CD4-positive, alpha-beta T cell treated with Interleukin-17A for 1 hour (primary cell): ENCODE measurements around the gene PRKAA2.
"Not testable (repeated sequence)": the region's sequence is repeated elsewhere in the genome, so short reads cannot be mapped to it uniquely, and the experiment has no call there.

Experiments
- DNase-seq: peaks from one replicate; pipeline ENCODE4 v3.0.0-alpha.2; 2020

PRKAA2 gene

GRCh38 chr1:56644919-56645676 is at the start of gene PRKAA2:
TSS of gene PRKAA2 (plus strand) at chr1:56645314. CDS start at chr1:56645388, 74 bp downstream.
- no peak for DNase-seq

GRCh38 chr1:56595397-56596191 is 49.5 kb upstream of the PRKAA2 start:
- DNase-seq = not testable (repeated sequence)

DNA sequence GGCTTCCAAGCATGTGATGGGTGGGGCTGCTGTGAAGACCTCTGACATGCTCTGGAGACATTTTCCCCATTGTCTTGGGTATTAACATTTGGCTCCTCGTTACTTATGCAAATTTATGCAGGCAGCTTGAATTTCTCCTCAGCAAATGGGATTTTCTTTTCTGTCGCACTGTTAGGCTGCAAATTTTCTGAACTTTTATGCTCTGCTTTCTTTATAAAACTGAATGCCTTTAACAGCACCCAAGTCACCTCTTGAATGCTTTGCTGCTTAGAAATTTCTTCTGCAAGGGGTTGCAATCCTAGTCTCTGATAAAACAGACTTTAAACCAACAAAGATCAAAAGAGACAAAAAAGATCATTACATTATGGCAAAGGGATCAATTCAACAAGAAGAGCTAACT is 35.0 kb upstream of the PRKAA2 start:
- DNase-seq = not testable (repeated sequence)

GRCh38 chr1:56610770-56611169 is 34.3 kb upstream of the PRKAA2 start:
- not testable (repeated sequence) for DNase-seq

DNA sequence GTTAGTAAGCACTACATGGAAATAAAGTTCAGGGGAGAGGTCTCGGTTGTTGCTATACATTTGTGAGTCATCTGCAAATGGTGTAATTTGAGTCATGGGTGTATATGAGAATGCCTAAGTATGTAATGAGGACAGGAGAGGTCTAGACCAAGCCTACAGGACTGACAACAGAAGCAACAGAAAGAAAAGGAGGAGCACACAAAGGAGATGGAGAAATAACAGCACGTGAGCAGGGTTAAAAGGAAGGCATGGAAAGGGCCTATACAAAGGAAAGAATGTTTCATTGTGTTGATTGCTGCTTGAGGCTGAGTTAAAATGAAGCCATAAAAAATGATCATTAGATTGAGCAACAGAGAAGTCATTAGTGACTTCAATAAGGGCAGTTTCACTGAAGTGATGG is 28.0 kb upstream of the PRKAA2 start:
- DNase-seq = no peak

DNA sequence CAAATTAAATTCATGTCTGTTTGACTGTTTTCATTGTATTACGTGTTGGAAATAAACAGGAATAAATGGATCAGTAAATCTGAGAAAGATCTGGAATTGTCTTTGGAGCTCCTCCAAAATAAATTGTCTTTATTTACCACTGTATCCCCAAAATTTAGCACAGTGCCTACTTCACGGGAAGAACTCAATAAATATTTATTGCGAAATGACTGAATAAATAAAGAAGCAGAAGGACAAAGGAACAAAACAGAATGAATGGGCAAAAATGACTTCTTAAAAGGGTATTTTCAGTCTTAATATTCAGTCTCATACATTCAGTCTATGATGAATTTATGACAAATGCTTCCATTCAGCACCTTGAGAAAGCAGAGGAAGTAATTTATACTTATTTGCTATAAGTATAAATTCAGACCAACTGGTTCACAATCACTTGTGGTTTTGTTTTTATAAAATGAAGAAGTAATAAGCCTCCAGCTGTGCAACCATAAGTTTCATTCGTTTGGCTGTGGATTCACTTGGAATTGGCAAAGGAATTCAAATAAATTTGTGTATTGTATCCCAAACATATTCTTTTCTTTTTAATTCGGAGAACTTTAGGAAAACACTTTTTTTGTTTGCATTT is 19.2 kb upstream of the PRKAA2 start:
- no peak for DNase-seq

- DNase-seq = no peak
These were observed 18.6 kb upstream of the PRKAA2 start for GRCh38 chr1:56626546-56626945.

- no peak for DNase-seq
These were observed 18.0 kb upstream of the PRKAA2 start for GRCh38 chr1:56627019-56627635.

DNA sequence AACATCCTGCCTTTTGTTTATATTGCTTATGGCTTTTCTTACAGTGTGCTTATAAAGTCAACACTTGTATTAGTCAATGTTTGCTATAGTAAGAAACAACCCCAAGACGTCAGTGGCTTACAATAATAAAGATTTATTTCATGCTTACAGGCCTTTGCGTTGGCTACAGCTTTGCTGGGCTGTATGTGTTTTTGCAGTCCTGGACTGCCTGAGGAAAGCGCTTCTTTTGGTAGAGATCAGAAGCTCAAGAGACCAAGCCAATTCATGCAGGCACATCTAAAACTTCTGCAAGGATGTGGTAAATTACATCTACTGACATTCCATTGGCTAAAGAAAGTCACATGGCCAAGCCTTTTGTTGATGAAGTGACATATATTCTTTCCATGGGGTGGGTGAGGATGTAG is 17.5 kb upstream of the PRKAA2 start:
- no peak for DNase-seq

- no peak for DNase-seq
These were observed 14.3 kb upstream of the PRKAA2 start for GRCh38 chr1:56630786-56631185.

DNA sequence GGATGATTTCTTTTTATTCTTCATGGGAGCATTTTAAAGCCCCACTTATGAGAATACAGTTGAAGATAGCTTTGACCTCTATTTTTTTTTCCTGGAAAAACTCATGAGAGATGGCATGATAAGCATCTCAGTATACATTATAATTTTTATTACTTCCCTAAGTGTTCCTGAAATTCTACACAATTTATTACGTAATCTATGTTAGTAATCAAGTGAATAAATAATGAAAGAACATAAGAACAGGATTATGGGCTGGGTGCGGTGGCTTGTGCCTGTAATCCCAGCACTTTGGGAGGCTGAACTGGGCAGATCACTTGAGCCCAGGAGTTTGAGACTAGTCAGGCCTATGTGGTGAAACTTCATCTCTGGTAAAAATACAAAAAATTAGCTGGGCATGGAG is 13.2 kb upstream of the PRKAA2 start:
- DNase-seq = no peak

DNA sequence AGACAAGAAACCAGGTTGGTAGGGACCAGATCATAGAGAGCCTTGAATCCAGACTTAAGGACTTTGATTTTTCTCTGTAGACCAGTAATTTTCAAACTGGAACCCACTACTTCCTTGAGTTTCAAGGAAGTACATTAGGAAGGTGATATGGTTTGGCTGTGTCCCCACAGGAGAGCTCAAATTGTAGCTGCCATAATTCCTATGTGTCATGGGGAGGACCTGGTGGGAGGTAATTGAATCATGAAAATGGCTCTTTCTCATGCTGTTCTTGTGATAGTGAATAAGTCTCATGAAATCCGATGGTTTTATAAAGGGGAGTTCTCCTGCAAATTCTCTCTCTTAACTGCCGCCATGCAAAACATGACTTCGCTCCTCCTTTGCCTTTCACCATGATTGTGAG is 10.1 kb upstream of the PRKAA2 start:
- DNase-seq = no peak

GRCh38 chr1:56638248-56638647 is 6.9 kb upstream of the PRKAA2 start:
- DNase-seq = no peak

DNA sequence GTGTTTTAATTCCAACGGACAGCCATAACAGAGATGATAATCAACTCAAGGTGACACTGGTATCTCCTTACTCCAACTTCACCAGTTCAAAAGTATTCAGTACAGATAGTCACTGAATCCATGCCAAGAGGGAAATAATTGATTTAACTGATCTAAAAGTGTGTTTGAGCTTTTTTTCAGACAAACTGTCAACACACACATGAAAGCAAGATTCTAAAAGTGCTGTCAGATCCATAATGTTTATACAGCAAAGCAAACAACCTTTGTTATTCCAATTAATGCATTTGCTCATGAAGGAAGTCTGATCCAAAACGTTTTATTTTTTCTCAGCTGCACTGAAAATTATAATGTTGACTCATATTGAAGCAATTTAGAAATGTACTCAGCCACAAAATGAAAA is 5.9 kb upstream of the PRKAA2 start:
- no peak for DNase-seq

DNA sequence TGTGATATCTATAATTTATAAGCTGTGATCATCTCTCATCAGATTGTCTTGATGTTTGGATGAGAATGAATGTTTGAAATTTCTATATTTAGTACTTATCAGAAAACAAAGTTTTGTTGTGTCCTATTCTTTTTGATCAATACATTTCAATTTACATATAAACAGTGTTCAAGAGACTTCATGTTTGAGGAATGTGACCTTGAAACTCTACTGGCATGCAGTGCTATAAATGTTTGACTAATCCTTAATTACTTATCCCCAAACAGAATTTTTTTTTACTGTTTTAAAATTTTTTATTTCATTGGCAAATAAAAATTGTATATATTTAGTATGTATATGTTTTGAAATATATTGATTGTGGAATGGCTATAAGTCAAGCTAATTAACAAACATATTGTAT is 1.5 kb upstream of the PRKAA2 start:
- no peak for DNase-seq

DNA sequence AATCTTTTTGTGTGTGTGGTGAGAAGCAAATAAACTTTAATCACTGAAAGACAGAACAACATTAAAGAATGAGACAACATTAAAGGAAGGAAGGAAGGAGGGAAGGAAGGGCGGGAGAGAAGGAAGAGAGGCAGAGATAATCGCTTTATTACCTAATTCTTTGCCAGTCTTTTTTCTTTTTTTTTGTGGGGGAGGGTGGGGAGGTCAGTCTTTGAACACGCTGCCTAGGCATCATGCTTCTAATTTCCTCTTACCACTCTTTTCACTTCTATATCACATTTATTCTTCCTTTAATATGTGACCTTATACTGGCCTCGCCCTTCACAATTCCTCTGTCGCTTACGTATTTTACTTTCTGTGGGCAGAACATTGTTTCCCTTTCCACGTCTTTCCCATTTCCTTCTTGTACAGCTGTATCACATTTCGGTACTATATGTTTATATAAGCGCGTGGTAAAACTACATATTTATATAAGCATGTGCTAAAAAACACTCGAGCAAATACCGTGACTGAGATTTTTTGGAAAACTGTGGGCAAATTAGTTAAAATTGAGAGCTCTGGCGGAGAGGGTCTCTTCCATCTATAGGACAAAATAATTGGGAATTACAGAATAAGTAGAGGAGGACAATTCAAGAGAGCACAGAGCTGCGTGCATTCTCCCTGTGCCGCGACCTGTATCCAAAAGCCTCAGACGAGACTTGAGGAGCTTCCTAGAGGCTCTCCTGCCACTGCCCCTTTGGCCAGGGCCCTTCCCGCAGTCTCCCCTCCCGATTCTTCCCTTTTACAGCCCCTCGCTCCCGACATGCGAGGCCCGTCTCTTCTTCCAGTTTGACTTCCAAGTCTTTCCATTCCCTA is 823 bp upstream of the PRKAA2 start:
- DNase-seq = no peak

- DNase-seq = no peak
These were observed 677 bp downstream of the PRKAA2 start for GRCh38 chr1:56645677-56646305.

DNA sequence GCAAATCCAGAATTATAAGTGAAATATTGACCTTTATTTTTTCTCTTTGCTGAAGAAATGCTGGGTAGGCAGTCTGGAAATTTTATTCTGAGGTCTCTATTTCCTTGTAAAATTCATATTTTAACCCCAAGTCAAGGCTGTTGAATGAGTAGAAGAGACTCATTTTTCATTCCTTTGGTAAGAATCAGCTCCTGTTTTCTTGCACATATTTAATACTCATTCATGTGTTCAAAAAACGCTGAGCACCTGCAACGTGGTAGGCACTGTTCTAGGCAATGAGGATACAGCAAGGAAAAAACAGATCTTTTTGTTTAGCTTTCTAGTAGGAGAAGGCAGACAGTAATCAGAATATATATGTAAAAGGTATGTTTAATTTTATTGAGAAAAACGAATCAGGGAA is 1.5 kb downstream of the PRKAA2 start:
- no peak for DNase-seq

DNA sequence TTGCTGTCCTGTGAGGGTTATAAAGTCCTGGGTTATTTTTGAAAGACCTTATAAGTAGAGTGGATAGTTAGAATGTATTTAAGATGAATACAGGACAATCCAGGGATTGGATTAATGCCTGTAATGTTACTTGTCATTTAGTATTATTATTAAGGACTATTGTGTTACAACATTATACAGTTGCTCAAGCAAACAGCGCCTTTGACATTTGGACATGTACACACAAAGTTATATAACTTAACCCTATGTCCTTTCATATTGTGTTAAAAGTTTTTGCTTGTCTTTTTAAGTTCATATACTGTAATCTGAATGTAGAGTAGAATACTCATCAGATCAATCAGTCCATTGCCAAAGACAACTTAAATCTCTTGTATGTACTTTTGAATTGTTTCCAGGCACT is 2.0 kb downstream of the PRKAA2 start:
- DNase-seq = no peak

GRCh38 chr1:56648546-56648945 is 3.4 kb downstream of the PRKAA2 start:
- no peak for DNase-seq

GRCh38 chr1:56654126-56654923 is 9.2 kb downstream of the PRKAA2 start:
- no peak for DNase-seq
